ENCODE data around the gene TSPEAR. TPM values are rescaled to one million over a fixed set of nuclear protein-coding genes. Genes with fewer than 3 reads are reported as not detected.

The TSPEAR gene
- total RNA-seq, 2 experiments from 2014 or later, result not detected

DNA sequence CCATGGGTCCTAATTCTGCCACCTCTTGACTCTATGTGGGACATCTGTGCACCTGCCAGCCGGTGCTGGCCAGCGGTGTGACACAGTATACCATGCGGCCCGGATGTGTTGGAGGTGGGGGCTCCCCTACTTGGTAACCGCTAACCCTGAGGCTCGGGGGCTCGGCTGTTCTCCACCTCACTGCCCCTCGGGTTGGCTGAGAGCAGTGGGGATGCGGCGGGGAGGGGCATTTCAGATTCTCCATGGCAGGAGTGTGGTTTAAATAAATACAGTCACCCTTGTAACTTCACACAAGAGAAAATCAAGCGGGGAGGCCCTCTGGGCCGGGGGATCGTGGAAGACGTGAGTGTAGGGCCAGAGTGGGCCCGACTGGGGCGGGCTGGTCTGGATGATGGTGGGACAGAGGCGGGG, 182.4 kb downstream of the TSPEAR start:
- H3K27me3 ChIP-seq (ENCODE audit: control insufficient read depth in 1 of 2, insufficient read depth in 2 of 2, low read length in 2 of 2), result no peaks in the 10 kb centered on the region
- H3K27me3 Mint-ChIP-seq, result no peaks in the 10 kb centered on the region
- no peaks in the 10 kb centered on the region for H3K9me3 Mint-ChIP-seq
- H3K4me3 Mint-ChIP-seq, result no peak overlapping the region
- no peak overlapping the region for H3K4me3 ChIP-seq (ENCODE audit: low read length)
- ChIA-PET CTCF (no interaction called here), POLR2A (no interaction called here)
- no peak overlapping the region for H3K27ac ChIP-seq (ENCODE audit: low read depth in 1 of 2, low read length in 2 of 2)
- TF ChIP-seq, protein P1, sequence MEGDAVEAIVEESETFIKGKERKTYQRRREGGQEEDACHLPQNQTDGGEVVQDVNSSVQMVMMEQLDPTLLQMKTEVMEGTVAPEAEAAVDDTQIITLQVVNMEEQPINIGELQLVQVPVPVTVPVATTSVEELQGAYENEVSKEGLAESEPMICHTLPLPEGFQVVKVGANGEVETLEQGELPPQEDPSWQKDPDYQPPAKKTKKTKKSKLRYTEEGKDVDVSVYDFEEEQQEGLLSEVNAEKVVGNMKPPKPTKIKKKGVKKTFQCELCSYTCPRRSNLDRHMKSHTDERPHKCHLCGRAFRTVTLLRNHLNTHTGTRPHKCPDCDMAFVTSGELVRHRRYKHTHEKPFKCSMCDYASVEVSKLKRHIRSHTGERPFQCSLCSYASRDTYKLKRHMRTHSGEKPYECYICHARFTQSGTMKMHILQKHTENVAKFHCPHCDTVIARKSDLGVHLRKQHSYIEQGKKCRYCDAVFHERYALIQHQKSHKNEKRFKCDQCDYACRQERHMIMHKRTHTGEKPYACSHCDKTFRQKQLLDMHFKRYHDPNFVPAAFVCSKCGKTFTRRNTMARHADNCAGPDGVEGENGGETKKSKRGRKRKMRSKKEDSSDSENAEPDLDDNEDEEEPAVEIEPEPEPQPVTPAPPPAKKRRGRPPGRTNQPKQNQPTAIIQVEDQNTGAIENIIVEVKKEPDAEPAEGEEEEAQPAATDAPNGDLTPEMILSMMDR (IDR thresholded peaks at IDR 0.05), result no peak
- intact Hi-C loops (cut with DNase I, micrococcal nuclease), result no loop called here
- H3K9me3 ChIP-seq (ENCODE audit: control insufficient read depth in 1 of 2, insufficient read depth in 1 of 2, low read length in 2 of 2), result peaks cover 0 to 4% of the 10 kb centered on the region in 2 experiments
- ATAC-seq (ENCODE audit: poor library complexity) (no peak), DNase-seq (peak in 1 of 14 experiments; percentile 28)
- H3K4me1 Mint-ChIP-seq (ENCODE audit: low read depth), result no peaks in the 10 kb centered on the region
- no peaks in the 10 kb centered on the region for H3K36me3 ChIP-seq (ENCODE audit: insufficient read depth, low read length)
- no peak overlapping the region for H3K27ac Mint-ChIP-seq
- no peaks in the 10 kb centered on the region for H3K36me3 Mint-ChIP-seq (ENCODE audit: low read depth)
- no peaks in the 10 kb centered on the region for H3K4me1 ChIP-seq (ENCODE audit: insufficient read depth, low read length)

DNA sequence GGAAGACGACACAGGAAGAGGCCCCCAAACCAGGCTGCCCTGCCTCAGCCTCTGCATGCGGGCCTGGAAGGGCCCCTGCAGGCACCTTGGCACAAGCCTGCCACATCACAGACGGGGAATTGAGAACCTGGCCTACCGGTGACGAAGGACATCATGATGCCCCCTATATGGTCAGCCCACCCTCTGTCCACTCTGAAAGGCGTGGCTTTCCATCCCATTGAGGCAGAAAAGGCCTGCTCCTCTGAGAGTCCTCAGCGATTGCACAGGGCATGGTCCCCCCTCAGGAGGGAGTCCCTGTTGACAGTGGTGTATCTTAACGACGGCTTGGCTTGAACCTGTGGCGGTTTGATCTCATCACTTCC, 182.8 kb downstream of the TSPEAR start:
- H3K27ac Mint-ChIP-seq, result no peak overlapping the region

DNA sequence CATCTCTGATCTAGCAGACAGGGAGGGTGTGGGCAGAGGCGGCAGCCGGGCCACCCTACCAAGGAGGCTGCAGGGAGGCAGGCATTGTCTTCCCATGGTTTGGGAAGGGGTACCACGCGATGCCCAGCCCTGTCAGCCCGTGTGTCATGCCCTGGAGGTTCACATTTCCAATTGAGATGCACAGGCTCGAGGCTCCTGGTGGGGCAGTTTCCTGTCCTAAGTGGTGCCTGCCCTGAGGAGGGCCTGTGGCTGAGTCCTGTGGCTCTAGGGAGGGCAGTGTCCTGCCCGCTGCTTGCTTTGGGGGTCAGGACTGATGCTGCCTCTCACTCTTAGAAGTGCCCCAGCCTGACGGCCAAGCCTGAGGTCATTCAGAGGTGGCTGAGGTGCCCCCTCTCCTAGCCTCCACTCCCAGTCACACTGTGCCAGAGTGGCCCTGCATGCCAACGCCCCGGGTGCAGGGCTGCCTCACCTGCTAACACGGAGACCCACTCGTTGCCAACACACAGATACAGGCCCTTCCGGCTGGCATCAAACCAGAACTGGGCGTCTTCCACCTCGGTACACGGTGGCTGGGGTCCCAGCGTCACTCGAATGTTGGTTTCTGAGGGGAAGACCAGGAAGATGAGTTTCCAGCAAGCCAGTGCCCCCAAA, 183.3 kb downstream of the TSPEAR start:
- no peaks in the 10 kb centered on the region for H3K27me3 Mint-ChIP-seq
- no peak overlapping the region for H3K27ac Mint-ChIP-seq
- no peaks in the 10 kb centered on the region for H3K36me3 Mint-ChIP-seq (ENCODE audit: low read depth)
- H3K9me3 ChIP-seq (ENCODE audit: control insufficient read depth in 1 of 2, insufficient read depth in 1 of 2, low read length in 2 of 2), result peaks cover 0 to 4% of the 10 kb centered on the region in 2 experiments
- H3K4me1 ChIP-seq (ENCODE audit: insufficient read depth, low read length), result no peaks in the 10 kb centered on the region
- H3K4me3 ChIP-seq (ENCODE audit: low read length), result no peak overlapping the region
- ATAC-seq (ENCODE audit: poor library complexity) (no peak), DNase-seq (peak in 1 of 14 experiments; percentile 25)
- no peak overlapping the region for H3K4me3 Mint-ChIP-seq
- no peak overlapping the region for H3K27ac ChIP-seq (ENCODE audit: low read depth in 1 of 2, low read length in 2 of 2)
- H3K4me1 Mint-ChIP-seq (ENCODE audit: low read depth), result no peaks in the 10 kb centered on the region
- no peaks in the 10 kb centered on the region for H3K36me3 ChIP-seq (ENCODE audit: insufficient read depth, low read length)
- intact Hi-C loops (cut with DNase I, micrococcal nuclease), result no loop called here
- POLR2A ChIA-PET, result no interaction called here
- CTCF ChIA-PET, result no interaction called here
- TF ChIP-seq, protein P1 (IDR thresholded peaks at IDR 0.05), result no peak
- no peaks in the 10 kb centered on the region for H3K9me3 Mint-ChIP-seq
- no peaks in the 10 kb centered on the region for H3K27me3 ChIP-seq (ENCODE audit: control insufficient read depth in 1 of 2, insufficient read depth in 2 of 2, low read length in 2 of 2)

More for the DNA sequence above, 182.8 kb downstream of the TSPEAR start:
- Histone ChIP-seq H3K27me3 (ENCODE audit: control insufficient read depth in 1 of 2, insufficient read depth in 2 of 2, low read length in 2 of 2) (no peaks in the 10 kb centered on the region), H3K9me3 (ENCODE audit: control insufficient read depth in 1 of 2, insufficient read depth in 1 of 2, low read length in 2 of 2) (peaks cover 0 to 4% of the 10 kb centered on the region in 2 experiments), H3K4me3 (ENCODE audit: low read length) (no peak overlapping the region), H3K36me3 (ENCODE audit: insufficient read depth, low read length) (no peaks in the 10 kb centered on the region), H3K27ac (ENCODE audit: low read depth in 1 of 2, low read length in 2 of 2) (no peak overlapping the region), H3K4me1 (ENCODE audit: insufficient read depth, low read length) (no peaks in the 10 kb centered on the region)
- POLR2A ChIA-PET, result no interaction called here
- intact Hi-C loops (cut with DNase I, micrococcal nuclease), result no loop called here
- no peaks in the 10 kb centered on the region for H3K9me3 Mint-ChIP-seq
- H3K36me3 Mint-ChIP-seq (ENCODE audit: low read depth), result no peaks in the 10 kb centered on the region
- TF ChIP-seq, protein P1 (IDR thresholded peaks at IDR 0.05), result no peak
- ATAC-seq (ENCODE audit: poor library complexity) (no peak), DNase-seq (no peak)
- H3K4me1 Mint-ChIP-seq (ENCODE audit: low read depth), result no peaks in the 10 kb centered on the region
- CTCF ChIA-PET, result no interaction called here
- no peaks in the 10 kb centered on the region for H3K27me3 Mint-ChIP-seq
- no peak overlapping the region for H3K4me3 Mint-ChIP-seq
